Suprapubic skin (tissue), 4 donors: ENCODE results near the gene EGFR. TPM values are rescaled to one million over a fixed set of nuclear protein-coding genes. Genes with fewer than 3 reads are reported as not detected.

ENCODE experiments used
- DNase-seq, 2 donors: peaks; one replicate each; pipeline ENCODE4 v3.0.0-alpha.2; 2019; ENCODE audit warnings: low spot score in 2 of 2
- H3K27ac ChIP-seq: fragments of 200-600 bp; sonication (generic); one replicate; pipeline ENCODE4 v1.5.1; 2019
- H3K27me3 ChIP-seq: fragments of 200-600 bp; sonication (generic); one replicate; pipeline ENCODE4 v1.5.1; 2019
- H3K36me3 ChIP-seq: fragments of 200-600 bp; sonication (generic); one replicate; pipeline ENCODE4 v1.5.1; 2019
- H3K4me1 ChIP-seq: fragments of 200-600 bp; sonication (generic); one replicate; pipeline ENCODE4 v1.5.1; 2019
- H3K4me3 ChIP-seq: fragments of 200-600 bp; sonication (generic); one replicate; pipeline ENCODE4 v1.5.1; 2019; ENCODE audit warnings: mild to moderate bottlenecking
- H3K9me3 ChIP-seq: fragments of 200-600 bp; sonication (generic); one replicate; pipeline ENCODE4 v1.5.1; 2019
- EP300 ChIP-seq: sonication (generic); formaldehyde crosslinking; IDR thresholded peaks from one replicate; pipeline ENCODE4 v1.6.1; 2017; ENCODE audit warnings: antibody characterized with exemption
- POLR2A ChIP-seq, 2 donors: fragments of 450-650 bp; IDR thresholded peaks; one replicate each; pipeline ENCODE4 v1.6.1; 2017; ENCODE audit warnings: antibody characterized with exemption in 2 of 2, mild to moderate bottlenecking in 2 of 2, moderate library complexity in 2 of 2
- POLR2AphosphoS5 ChIP-seq, 3 donors: sonication (generic); formaldehyde crosslinking; IDR thresholded peaks; one replicate each; pipeline ENCODE4 v1.6.1; 2017; ENCODE audit warnings: antibody characterized with exemption in 3 of 3
- WGBS: methylation state at CpG from one replicate; pipeline ENCODE4 v1.1.5; 2018; 5-methylcytosine and 5-hydroxymethylcytosine counted together
- total RNA-seq, 4 donors: library from RNA; depleted of rRNA; stranded (reverse); fragments of >200 nt; gene quantifications; one replicate each; pipeline ENCODE4 v1.1.0, GENCODE V29; 2016
- TF ChIP-seq, protein P1 (sequence below), 2 donors: fragments of 200-600 bp in 1 of 2; fragments of 450-650 bp in 1 of 2; sonication (generic) in 1 of 2; IDR thresholded peaks; one replicate each; pipeline ENCODE4 v1.5.1; 2016 to 2019; ENCODE audit warnings: antibody characterized with exemption in 2 of 2, mild to moderate bottlenecking in 1 of 2, moderate library complexity in 1 of 2

EGFR gene
- total RNA-seq, 4 donors from 2014 or later, result 231 to 341 (median 271) TPM

DNA sequence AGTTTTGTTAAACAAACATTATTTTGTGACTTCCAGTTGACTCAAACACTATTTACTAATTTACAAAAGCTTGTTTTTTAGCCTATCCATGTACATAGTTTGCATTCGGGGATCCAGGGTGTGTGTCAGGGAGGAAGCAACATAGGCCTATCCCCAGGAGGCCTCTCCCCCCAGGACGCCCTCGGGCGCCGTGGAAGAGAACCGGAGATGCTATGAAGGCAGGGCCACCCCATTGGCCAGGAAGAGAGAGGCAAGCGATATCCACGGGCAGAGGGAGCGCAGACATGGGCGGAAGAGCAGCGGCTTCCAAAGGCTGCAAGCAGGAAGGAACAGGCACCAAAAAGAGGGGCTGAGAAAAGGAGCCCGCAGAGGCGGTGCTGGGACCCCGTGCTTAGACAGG, 38.3 kb upstream of the EGFR start:
- TF ChIP-seq, protein P1, sequence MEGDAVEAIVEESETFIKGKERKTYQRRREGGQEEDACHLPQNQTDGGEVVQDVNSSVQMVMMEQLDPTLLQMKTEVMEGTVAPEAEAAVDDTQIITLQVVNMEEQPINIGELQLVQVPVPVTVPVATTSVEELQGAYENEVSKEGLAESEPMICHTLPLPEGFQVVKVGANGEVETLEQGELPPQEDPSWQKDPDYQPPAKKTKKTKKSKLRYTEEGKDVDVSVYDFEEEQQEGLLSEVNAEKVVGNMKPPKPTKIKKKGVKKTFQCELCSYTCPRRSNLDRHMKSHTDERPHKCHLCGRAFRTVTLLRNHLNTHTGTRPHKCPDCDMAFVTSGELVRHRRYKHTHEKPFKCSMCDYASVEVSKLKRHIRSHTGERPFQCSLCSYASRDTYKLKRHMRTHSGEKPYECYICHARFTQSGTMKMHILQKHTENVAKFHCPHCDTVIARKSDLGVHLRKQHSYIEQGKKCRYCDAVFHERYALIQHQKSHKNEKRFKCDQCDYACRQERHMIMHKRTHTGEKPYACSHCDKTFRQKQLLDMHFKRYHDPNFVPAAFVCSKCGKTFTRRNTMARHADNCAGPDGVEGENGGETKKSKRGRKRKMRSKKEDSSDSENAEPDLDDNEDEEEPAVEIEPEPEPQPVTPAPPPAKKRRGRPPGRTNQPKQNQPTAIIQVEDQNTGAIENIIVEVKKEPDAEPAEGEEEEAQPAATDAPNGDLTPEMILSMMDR (IDR thresholded peaks at IDR 0.05), result no peak
- TF ChIP-seq POLR2AphosphoS5 (IDR thresholded peaks at IDR 0.05), result no peak
- TF ChIP-seq EP300, result no peak
- TF ChIP-seq POLR2A (IDR thresholded peaks at IDR 0.05), result no peak
- 88% methylated on average over 14 of the region's 14 CpGs for WGBS
- Histone ChIP-seq H3K27ac (no peak overlapping the region), H3K4me1 (no peaks in the 10 kb centered on the region), H3K9me3 (no peaks in the 10 kb centered on the region), H3K36me3 (no peaks in the 10 kb centered on the region), H3K4me3 (no peak overlapping the region), H3K27me3 (peaks cover 4% of the 10 kb centered on the region)
- DNase-seq, result no peak

DNA sequence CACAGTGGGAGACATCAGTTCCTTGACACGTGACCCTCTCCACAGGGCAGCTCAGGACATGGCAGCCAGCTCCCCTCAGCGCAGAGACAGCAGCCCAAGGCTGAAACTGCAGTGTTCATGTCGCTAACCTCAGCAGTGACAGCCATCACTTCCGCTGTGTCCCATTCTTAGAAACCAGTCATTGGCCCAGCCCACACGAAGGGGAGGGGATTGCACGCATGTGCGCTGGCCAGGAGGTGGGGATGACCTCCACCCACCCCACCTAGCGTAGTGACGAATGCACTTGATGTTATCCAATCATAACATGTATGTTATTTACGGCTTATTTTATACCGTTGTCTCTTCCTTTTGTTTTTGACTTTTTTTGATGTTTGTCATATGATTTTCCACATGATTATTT, 36.9 kb upstream of the EGFR start:
- WGBS, result 92% methylated on average over 11 of the region's 11 CpGs
- peaks cover 4% of the 10 kb centered on the region for H3K27me3 ChIP-seq
- H3K4me1 ChIP-seq, result no peaks in the 10 kb centered on the region
- no peaks in the 10 kb centered on the region for H3K36me3 ChIP-seq
- no peak overlapping the region for H3K4me3 ChIP-seq
- TF ChIP-seq, protein P1 (IDR thresholded peaks at IDR 0.05), result no peak
- TF ChIP-seq EP300 (no peak), POLR2A (IDR thresholded peaks at IDR 0.05) (no peak), POLR2AphosphoS5 (IDR thresholded peaks at IDR 0.05) (no peak)
- no peak for DNase-seq
- no peak overlapping the region for H3K27ac ChIP-seq
- no peaks in the 10 kb centered on the region for H3K9me3 ChIP-seq

GRCh38 chr7:54985426-54986330, 33.1 kb upstream of the EGFR start:
- Histone ChIP-seq H3K27ac (no peak overlapping the region), H3K4me3 (no peak overlapping the region), H3K36me3 (no peaks in the 10 kb centered on the region), H3K27me3 (peaks cover 4% of the 10 kb centered on the region), H3K9me3 (no peaks in the 10 kb centered on the region), H3K4me1 (no peaks in the 10 kb centered on the region)
- TF ChIP-seq POLR2A (IDR thresholded peaks at IDR 0.05), result no peak
- TF ChIP-seq EP300, result no peak
- TF ChIP-seq POLR2AphosphoS5 (IDR thresholded peaks at IDR 0.05), result no peak
- TF ChIP-seq, protein P1 (IDR thresholded peaks at IDR 0.05), result no peak
- 83% methylated on average over 7 of the region's 7 CpGs for WGBS
- DNase-seq, result no peak

GRCh38 chr7:54986716-54987115, 32.1 kb upstream of the EGFR start:
- Histone ChIP-seq H3K27ac (no peak overlapping the region), H3K36me3 (no peaks in the 10 kb centered on the region), H3K4me3 (no peak overlapping the region), H3K4me1 (no peaks in the 10 kb centered on the region), H3K27me3 (peaks cover 4% of the 10 kb centered on the region), H3K9me3 (no peaks in the 10 kb centered on the region)
- DNase-seq, result no peak
- WGBS, result 87% methylated on average over 4 of the region's 4 CpGs
- TF ChIP-seq EP300 (no peak), POLR2AphosphoS5 (IDR thresholded peaks at IDR 0.05) (no peak), POLR2A (IDR thresholded peaks at IDR 0.05) (no peak)
- TF ChIP-seq, protein P1 (IDR thresholded peaks at IDR 0.05), result no peak

GRCh38 chr7:54987772-54988171, 31.0 kb upstream of the EGFR start:
- H3K27ac ChIP-seq, result no peak overlapping the region
- no peaks in the 10 kb centered on the region for H3K9me3 ChIP-seq
- peaks cover 4% of the 10 kb centered on the region for H3K27me3 ChIP-seq
- H3K4me1 ChIP-seq, result no peaks in the 10 kb centered on the region
- no peak overlapping the region for H3K4me3 ChIP-seq
- no peak for TF ChIP-seq POLR2A (IDR thresholded peaks at IDR 0.05)
- TF ChIP-seq POLR2AphosphoS5 (IDR thresholded peaks at IDR 0.05), result no peak
- TF ChIP-seq EP300, result no peak
- TF ChIP-seq, protein P1 (IDR thresholded peaks at IDR 0.05), result no peak
- H3K36me3 ChIP-seq, result no peaks in the 10 kb centered on the region
- no peak for DNase-seq
- 74% methylated on average over 1 of the region's 1 CpG for WGBS
